Kasumi-1 (cell line): ENCODE results near the gene PTGDR.
A peak's percentile ranks its signal among the peaks of the same experiment; 100 is the strongest.

Source experiments
- DNase-seq, 2 experiments: peaks; one replicate each; lab custom pipeline; 2025; lab: John Stamatoyannopoulos, UW

PTGDR gene, protein sequence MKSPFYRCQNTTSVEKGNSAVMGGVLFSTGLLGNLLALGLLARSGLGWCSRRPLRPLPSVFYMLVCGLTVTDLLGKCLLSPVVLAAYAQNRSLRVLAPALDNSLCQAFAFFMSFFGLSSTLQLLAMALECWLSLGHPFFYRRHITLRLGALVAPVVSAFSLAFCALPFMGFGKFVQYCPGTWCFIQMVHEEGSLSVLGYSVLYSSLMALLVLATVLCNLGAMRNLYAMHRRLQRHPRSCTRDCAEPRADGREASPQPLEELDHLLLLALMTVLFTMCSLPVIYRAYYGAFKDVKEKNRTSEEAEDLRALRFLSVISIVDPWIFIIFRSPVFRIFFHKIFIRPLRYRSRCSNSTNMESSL

GRCh38 chr14:52267501-52268278 is at the start of gene PTGDR:
Gene PTGDR (plus strand): TSS chr14:52267698. CDS start chr14:52267815, 117 bp downstream.
- no peak for DNase-seq

GRCh38 chr14:52219488-52220084 is 47.9 kb upstream of the PTGDR start:
- DNase-seq: no peak

- DNase-seq: peak; percentile 17 to 33
Measured at GRCh38 chr14:52220924-52221811, 46.3 kb upstream of the PTGDR start.

- DNase-seq: no peak
Measured at GRCh38 chr14:52222901-52223300, 44.6 kb upstream of the PTGDR start.

GRCh38 chr14:52227619-52228222 is 39.8 kb upstream of the PTGDR start:
- DNase-seq: no peak

DNA sequence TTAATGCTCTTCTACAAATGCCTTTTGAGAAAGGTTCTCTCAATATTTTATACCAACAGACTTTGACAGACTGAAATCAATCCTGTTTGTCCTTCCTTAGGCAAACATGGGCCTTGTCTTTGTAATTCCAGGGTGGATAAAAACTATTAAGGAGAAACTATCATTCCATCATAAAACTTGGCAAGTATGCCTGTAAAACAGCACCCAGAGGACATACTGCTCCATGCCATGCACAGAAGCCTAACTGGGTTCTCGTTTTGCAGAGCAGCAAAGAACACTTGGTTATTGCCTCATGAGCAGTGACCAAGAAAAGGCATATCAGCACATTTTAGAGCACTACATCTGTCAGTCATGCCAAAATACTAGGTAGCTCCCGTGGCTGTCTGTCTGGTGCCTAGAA is 33.8 kb upstream of the PTGDR start:
- DNase-seq: no peak

- no peak for DNase-seq
Measured at GRCh38 chr14:52235434-52235833, 32.1 kb upstream of the PTGDR start.

- DNase-seq: no peak
Measured at GRCh38 chr14:52235866-52236510, 31.5 kb upstream of the PTGDR start.

DNA sequence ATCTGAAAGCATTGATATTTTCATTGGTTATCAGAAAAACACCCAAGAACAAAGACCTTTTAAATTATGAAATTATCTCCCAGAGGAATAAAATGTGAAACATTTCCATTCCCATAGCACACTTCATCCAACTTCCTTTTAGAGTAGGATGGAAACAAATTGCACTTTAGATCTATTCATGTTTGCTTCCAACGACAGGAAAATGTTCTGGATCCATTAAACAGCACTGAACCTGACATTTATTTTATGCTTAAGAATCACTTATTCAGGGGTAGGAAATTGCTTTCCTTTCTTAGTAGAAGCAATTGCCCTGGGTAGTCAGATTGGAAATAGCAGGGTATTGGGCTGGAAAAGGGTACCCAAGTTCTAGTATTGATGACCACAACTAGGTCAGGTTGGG is 28.8 kb upstream of the PTGDR start:
- no peak for DNase-seq

GRCh38 chr14:52240623-52241022 is 26.9 kb upstream of the PTGDR start:
- DNase-seq: no peak

GRCh38 chr14:52241087-52241793 is 26.3 kb upstream of the PTGDR start:
- no peak for DNase-seq

GRCh38 chr14:52244328-52244727 is 23.2 kb upstream of the PTGDR start:
- no peak for DNase-seq

- no peak for DNase-seq
Measured at GRCh38 chr14:52244997-52245396, 22.5 kb upstream of the PTGDR start.

DNA sequence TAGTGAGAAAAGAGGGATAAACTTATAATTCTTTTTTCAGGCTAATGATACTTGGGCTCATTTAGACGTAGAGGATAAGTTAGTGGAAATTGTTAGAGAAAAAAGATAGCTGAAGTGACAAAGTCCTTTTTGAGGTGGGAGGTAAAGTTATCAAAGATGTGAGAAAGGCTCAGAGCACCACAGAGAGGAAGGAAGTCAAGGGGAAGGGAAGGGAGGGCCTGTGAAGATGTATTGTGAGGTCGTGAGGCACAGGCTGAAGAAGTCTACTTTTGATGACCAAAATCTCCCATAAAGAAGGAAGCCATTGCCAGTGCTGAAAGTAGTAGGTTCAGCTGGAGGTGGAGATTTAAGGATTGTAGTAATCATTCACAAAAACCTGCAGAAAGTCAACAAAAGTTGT is 19.4 kb upstream of the PTGDR start:
- peak; percentile 28 for DNase-seq

DNA sequence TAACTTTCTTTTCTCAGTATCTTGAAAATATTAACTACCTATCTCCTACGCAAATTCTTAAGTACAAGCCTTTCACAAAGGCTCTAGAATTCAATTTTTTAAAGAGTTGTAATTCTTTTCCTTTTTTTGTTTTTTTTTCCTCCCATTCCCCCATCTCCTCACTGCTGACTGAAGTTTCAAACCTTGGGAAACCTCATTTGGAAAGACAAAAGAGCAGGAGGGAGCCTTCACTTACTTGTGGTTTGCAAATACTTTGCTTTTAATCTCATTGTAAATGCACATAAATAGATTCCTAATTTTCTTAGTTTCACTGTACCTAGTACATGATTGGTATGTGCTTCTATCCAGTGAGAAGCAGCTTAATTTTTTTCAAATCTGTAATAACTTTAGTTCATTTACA is 15.8 kb upstream of the PTGDR start:
- no peak for DNase-seq

GRCh38 chr14:52253503-52253902 is 14.0 kb upstream of the PTGDR start:
- no peak for DNase-seq

- DNase-seq: no peak
Measured at GRCh38 chr14:52254086-52254485, 13.4 kb upstream of the PTGDR start.

- DNase-seq: no peak
Measured at GRCh38 chr14:52258783-52259182, 8.7 kb upstream of the PTGDR start.

- peak; percentile 81 to 88 for DNase-seq
Measured at GRCh38 chr14:52259434-52259833, 8.1 kb upstream of the PTGDR start.

GRCh38 chr14:52262600-52262999 is 4.9 kb upstream of the PTGDR start:
- DNase-seq: no peak
